WI38 (cell line): Measurements from ENCODE around the gene LMF2.

Source experiments
- H3K4me3 ChIP-seq: 2 replicates; pipeline ENCODE4 v1.5.1; 2011; ENCODE audit warnings: low read depth, mild to moderate bottlenecking, control low read depth, low read length
- CTCF ChIP-seq: IDR thresholded peaks from 2 replicates; pipeline ENCODE4 v1.5.1; 2012; ENCODE audit warnings: low read depth, mild to moderate bottlenecking, control low read depth, low read length

Gene LMF2

GRCh38 chr22:50503475-50504145, 3.9 kb downstream of the LMF2 start:
- H3K4me3 ChIP-seq: no peak overlapping the region
- TF ChIP-seq CTCF: no peak

DNA sequence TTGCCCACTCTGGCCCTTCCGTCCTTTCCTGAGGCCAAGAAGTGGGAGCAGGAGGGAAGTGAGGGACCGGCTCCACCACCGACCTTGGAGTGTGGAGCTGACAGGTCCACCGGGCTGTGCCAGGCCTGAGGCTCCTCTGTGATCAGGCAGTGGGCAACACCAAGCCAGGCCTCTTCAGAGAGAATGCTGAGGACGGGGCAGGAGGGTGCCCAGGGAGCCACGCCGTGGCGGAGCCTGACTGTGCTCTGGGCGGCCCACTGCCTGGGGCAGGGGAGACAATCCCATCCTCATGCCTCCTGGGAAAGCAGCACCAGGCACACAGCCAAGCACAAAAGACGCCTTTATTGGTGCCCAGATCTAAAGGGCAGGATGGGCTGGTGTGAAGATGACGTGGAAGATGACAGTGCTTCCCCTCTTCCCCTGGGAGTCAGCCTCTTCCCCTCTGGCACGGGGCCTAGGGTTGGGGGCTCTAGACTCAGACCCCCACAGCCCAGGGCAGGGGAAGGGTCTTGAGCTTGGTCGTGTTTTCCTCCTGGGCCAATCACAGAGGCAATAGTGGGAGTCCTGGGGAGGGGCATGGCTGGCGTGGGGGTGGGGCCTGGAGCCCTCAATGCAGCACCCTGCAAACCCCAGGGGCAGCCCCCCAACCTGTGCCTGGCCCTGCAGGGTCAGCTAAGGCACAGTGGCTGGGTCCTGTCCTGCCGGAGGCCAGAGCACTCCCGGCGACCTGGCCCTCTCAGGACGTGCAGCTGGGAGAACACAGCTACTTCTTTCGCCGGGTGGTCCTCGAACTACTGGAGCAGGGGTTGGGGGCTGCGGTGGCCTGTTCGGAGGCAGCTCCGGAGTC, 4.7 kb downstream of the LMF2 start:
- no peak for TF ChIP-seq CTCF
- no peak overlapping the region for H3K4me3 ChIP-seq

GRCh38 chr22:50502096-50502495, 5.4 kb downstream of the LMF2 start:
- no peak for TF ChIP-seq CTCF
- no peak overlapping the region for H3K4me3 ChIP-seq

DNA sequence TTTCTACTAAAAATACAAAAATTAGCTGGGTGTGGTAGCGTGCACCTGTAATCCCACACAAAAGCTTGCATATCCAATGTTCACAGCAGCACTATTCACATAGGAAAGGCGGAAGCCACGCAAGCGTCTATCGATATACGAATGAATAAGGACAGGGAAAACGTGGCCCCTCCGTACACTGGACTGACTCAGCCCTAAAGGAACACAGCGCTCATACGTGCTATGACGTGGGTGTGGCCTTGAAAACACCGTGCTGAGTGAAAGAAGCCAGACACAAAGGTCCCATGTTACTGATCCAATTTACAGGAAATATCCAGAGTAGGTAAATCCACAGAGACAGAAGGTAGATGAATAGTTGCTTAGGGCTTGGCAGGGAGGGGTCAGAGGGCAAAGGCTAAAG, 7.0 kb downstream of the LMF2 start:
- no peak for TF ChIP-seq CTCF

GRCh38 chr22:50498322-50498890, 9.1 kb downstream of the LMF2 start:
- no peak overlapping the region for H3K4me3 ChIP-seq
- TF ChIP-seq CTCF: peak; percentile 62

More for the DNA sequence above, 7.0 kb downstream of the LMF2 start:
- no peak overlapping the region for H3K4me3 ChIP-seq

GRCh38 chr22:50497093-50497492, 10.4 kb downstream of the LMF2 start:
- TF ChIP-seq CTCF: no peak
- no peak overlapping the region for H3K4me3 ChIP-seq
